Measurements from ENCODE around the gene MAN2A1.

- no peak for TF ChIP-seq POLR2A (IDR thresholded peaks at IDR 0.05)
- TF ChIP-seq CTCF (IDR thresholded peaks at IDR 0.05 in 8 of 11, conservative IDR thresholded peaks at IDR 0.05 in 3 of 11), result no peak
- TF ChIP-seq POLR2AphosphoS5 (IDR thresholded peaks at IDR 0.05), result no peak
Observed at GRCh38 chr5:109700516-109701153, 10.9 kb downstream of the MAN2A1 start.

All from spleen (tissue), 7 donors.